ENCODE results near the gene HTD2.
A peak's percentile ranks its signal among the peaks of the same experiment; 100 is the strongest.
"Not testable (repeated sequence)": the region's sequence is repeated elsewhere in the genome, so short reads cannot be mapped to it uniquely, and the experiment has no call there.

Gene HTD2

DNA sequence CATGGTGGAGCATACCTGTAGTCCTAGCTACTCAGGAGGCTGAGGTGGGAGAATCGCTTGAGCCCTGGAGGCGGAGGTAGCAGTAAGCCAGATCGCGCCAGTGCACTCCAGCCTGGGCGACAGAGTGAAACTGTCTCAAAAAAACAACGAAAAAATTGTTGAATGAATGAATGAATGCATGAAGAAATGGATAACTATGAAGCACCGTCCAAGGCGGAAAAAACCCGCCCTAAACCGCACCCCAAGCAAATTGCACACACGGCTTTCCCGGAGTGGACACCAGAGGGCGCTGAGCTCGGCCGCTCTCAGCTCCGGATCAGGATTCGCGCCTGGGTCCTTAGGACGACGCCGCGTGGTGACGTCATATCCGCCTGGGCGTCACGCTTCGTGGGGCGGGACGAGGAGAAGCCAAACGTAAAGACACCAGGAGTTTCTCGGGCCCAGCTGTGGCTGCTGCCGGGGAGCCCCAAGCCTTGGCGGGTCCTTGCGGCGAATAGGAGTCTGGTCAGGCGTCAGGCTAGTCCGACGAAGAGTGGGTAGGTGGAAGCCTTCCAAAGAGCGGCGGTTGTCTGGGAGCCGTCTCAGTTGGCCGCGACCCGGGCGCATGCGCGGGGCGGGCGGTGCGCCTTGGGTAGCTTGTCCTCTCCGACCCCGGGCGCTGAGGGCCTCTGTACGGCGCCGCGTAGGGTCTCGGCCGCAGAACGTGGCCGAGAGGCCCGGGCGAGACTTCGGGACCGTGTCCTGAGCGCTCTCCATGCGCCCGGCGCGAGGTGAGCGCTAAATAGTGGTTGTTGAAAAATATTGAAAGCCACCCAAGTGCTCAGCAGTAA is at the start of gene HTD2, which contains the start of gene RPP14:
TSS of gene HTD2 (plus strand) at position 639 of the 830 bp plus-strand sequence. CDS start 11,094 bp downstream, outside the sequence.
TSS of gene RPP14 (plus strand) at position 364 of the 830 bp plus-strand sequence. CDS start 4,085 bp downstream, outside the sequence.
- DNase-seq (ENCODE audit: low spot score), result peak; percentile 96

DNA sequence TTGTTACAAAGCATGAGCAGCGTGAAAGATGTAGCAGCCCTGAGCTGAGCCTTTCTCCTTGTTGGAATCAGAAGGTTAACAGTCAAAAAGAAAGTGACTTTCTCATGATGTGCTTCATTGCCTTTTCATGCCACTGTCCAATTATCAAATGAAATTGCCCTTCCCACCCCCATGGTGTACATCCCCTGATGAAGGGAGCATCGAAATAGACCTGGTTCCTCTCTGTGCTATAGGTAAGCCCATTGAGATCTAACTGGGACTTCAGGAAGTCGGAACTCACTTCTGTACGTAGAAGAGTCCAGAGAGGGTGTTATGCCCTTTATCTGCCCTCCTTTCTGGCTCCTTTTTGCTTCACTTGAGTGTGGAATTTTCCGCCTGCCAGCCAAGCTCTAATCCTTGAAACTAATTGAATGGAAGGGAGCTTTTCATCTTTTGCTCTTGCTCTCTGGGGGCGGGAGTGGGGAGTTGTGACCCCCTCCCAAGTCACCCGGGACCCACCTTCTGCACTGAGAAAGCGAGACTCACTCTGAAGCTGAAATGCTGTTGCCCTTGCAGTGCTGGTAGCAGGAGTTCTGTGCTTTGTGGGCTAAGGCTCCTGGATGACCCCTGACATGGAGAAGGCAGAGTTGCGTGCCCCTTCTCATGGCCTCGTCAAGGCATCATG is 47.8 kb upstream of the HTD2 start:
- DNase-seq (ENCODE audit: low spot score), result no peak

DNA sequence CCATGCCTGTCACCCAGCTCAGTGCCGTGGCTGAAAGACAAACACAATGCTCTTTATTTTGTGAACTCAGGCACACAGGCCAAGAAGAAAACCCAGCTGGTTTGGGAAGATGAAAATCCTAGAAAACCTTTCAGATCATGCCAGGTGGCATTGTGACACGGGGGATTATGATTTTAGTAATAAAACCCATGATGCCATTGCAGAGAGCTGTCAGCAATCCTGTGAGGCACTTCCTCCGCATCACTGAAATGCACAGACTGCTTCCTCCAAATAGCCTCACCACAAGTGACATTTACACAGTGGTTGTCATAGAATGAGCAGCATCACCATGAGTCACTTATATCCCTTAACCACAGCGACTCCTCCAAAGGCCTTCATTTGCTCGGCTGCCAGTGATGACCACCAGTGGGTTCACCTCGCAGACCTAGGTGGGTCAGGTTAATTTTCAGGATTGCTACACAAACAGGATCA is 46.0 kb upstream of the HTD2 start:
- DNase-seq (ENCODE audit: low spot score), result peak; percentile 73

DNA sequence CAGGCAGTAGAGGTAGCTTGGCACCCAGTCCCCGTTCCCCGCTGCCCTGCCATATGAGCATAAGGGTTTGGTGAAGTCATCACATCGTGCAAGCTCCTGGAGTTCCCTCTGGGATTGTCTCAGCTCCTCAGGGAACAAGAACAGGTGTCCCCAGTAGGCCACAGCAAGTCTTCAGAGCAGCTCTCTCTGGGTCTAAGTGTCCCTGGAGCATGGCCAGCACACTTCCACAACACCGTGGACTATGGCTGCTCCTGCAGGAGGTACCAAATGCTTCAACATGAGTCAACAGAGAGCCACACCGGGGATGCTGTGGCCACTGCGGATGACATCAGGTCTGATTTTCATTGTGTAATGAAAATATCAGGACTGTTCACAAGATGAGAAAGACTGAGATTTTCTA is 45.6 kb upstream of the HTD2 start:
- no peak for DNase-seq (ENCODE audit: low spot score)

DNA sequence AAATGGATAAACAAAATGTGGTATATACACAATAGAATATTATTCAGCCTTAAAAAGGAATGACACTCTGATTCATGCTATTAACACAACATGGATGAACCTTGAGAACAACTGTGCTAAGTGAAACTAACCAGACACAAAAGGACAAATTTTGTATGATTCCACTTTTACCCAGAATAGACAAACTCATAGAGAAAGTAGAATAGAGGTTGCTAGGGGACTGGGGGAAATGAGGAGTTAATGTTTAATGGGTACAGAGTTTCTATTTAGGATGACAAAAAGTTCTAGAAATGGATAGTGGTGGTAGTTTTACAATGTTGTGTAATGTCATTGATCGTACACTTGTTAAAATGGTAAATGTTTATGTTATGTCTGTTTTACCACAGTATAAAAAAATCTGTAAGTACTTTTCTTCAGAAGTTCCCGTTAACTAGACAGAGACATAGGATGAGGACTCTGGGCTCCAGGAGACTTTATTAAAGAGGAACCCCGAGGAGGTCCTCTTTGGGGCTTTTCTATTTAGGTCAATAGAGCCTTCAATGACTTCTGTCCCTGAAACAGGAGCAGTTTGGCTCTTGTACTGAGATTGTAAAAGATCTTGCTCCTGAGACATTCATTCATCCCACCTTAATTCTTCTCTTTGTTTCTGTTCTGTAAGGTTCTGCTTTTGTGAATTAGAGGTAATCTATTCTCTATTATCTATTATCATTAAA is 44.2 kb upstream of the HTD2 start:
- no peak for DNase-seq (ENCODE audit: low spot score)

- peak; percentile 50 for DNase-seq (ENCODE audit: low spot score)
Observed at GRCh38 chr3:58266577-58266976, 39.7 kb upstream of the HTD2 start.

- not testable (repeated sequence) for DNase-seq (ENCODE audit: low spot score)
Observed at GRCh38 chr3:58267543-58267942, 38.8 kb upstream of the HTD2 start.

DNA sequence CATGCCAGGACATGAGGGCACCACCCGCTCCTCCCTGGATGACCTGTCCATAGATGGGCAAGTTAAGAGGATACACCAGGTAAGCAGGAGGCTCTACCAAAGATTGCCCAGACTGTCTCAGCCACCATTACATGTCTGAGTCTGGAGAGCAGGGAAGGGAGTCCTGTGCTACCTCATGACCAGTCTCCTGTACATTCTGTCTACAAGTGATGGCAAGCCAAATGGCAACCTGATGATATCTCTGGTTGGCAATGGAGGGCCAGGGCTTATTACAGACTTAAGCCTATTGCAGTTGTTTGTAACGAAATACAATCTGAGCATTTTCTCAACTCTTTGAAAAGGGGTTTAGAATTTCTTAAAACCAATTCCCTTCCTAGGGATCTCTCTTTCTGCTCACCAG is 37.0 kb upstream of the HTD2 start:
- DNase-seq (ENCODE audit: low spot score), result no peak

GRCh38 chr3:58270485-58270884 is 35.8 kb upstream of the HTD2 start:
- DNase-seq (ENCODE audit: low spot score), result no peak

- DNase-seq (ENCODE audit: low spot score), result no peak
Observed at GRCh38 chr3:58271901-58272501, 34.3 kb upstream of the HTD2 start.

DNA sequence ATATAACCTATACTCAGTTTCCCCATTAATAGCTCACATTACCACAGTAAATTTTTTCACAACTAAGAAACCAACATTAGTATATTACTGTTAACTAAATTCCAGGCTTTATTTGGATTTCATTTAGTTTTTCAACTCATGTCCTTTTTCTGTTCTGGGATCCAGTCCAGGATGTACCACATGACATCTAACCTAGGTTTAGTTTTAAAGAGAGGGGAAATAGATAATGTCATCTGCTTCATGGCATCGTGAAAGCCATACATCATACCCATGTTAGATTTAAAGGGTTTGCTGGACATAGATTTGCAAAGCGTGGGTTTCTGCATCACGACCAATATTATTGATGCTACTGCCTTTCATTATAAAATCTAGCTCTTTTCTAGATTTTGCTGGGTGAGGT is 33.4 kb upstream of the HTD2 start:
- DNase-seq (ENCODE audit: low spot score), result no peak

DNA sequence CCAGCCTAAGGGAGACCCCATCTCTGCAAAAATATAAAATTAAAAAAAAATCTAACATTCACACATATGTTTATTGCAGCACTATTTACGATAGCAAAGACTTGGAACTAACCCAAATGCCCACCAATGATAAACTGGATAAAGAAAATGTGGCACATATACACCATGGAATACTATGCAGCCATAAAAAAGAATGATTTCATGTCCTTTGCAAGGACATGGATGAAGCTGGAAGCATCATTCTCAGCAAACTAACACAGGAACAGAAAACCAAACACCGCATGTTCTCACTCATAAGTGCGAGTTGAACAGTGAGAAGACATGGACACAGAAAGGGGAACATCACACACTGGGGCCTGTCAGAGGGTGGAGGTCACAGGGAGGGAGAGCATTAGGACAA is 33.0 kb upstream of the HTD2 start:
- DNase-seq (ENCODE audit: low spot score), result not testable (repeated sequence)

DNA sequence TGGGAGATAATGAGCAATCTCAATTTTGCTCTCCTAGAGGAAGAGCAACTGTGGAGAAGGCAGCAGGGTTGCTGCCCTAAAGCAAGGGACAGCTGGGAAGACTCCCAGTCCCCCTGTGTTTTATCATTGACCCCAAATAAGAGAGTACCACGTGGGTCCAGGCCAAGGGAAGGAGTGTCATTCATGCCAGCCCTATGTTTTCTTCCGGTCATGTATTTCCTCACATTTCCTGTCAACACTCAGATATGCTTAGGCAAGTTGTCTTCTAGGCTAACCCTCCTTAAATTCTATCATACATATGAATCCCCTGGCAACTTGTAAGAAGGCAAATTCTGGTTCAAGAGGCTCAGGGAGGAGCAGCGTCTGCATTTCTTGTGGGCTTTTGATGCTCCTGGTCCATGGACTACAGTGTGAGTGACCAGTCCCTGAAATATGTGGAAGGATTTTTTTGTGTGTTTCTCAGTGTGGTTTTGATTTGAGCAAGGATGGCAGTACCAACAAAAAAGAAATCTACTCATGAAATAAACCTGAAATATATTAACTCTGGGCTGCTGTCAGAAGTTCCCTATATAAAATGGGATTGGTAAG is 32.2 kb upstream of the HTD2 start:
- no peak for DNase-seq (ENCODE audit: low spot score)

DNA sequence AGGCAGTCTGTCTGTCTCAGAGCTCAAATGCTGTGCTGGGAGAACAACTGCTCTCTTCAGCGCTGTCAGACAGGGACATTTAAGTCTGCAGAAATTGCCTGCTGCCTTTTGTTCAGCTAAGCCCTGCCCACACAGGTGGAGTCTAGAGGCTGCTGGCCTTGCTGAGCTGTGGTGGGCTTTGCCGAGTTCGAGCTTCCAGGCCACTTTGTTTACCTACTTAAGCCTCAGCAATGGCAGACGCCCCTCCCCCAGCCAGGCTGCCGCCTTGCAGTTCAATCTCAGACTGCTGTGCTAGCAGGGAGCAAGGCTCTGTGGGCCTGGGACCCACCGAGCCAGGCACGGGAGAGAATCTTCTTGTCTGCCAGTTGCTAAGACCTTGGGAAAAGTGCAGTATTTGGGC is 25.3 kb upstream of the HTD2 start:
- DNase-seq (ENCODE audit: low spot score), result no peak

GRCh38 chr3:58285334-58285733 is 21.0 kb upstream of the HTD2 start:
- no peak for DNase-seq (ENCODE audit: low spot score)

DNA sequence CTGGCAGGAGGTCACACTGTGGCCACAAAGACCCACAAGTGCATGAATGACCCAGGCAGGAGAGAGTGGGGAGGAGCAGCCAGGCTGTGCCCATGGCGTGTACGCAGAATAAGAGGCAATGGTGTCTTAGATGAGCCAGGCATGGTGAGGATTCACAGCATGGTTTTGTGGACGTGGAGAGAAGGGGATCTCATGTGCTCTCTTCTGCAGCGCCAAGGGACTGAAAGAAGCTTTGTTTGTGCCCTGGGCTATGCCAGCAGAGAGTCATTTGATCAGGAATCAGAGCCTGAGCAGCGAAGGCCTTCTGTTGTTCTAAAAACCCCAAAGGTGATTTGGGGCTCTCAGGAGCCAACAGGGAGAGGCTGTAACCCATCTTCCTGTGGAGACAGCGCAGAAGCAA is 19.0 kb upstream of the HTD2 start:
- peak; percentile 94 for DNase-seq (ENCODE audit: low spot score)

GRCh38 chr3:58288011-58288728 is 18.1 kb upstream of the HTD2 start:
- DNase-seq (ENCODE audit: low spot score), result no peak

DNA sequence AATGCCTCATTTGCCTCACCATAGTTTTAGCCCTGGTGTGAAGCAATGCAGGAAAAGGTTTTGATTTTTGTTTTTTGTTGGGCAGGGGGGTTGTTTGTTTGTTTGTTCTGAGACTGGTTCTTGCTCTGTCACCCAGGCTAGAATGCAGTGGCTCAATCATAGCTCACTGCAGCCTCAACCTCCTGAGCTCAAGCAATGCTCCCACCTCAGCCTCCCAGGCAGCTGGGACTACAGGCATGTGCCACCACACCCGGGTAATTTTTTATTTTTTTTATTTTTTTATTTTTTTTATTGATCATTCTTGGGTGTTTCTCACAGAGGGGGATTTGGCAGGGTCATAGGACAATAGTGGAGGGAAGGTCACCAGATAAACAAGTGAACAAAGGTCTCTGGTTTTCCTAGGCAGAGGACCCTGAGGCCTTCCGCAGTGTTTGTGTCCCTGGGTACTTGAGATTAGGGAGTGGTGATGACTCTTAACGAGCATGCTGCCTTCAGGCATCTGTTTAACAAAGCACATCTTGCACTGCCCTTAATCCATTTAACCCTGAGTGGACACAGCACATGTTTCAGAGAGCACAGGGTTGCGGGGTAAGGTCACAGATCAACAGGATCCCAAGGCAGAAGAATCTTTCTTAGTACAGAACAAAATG is 17.2 kb upstream of the HTD2 start:
- DNase-seq (ENCODE audit: low spot score), result not testable (repeated sequence)

GRCh38 chr3:58290446-58290845 is 15.9 kb upstream of the HTD2 start:
- DNase-seq (ENCODE audit: low spot score), result not testable (repeated sequence)

DNA sequence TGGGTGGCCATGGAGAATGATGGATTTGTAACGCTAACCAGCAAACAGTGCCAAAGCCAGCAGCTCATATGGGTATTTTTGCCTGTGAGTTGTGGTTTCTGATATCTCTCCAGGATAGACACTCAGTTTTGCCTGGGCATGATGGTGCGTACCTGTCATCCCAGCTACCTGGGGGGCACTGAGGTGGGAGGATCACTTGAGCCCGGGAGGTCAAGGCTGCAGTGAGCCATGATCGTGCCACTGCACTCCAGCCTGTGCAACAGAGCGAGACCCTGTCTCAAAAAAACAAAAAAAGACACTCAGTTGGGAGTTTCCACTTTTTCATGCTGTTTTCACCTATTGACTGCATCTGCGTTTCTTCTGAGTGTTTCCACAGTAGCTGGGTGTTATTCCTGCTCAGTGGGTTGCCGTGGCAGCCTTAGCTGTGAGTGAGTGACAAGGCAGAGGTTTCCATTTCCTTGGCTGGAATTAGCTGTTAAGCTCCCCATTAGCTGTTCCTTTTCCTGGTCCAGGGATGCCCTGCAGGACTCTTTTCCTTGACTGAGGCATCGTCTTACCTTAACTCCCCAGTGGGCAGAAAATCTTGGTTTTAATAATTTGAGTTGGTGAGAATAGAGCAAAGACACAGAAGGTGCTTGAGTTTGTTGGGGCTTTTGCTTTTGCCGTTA is 14.5 kb upstream of the HTD2 start:
- DNase-seq (ENCODE audit: low spot score), result no peak

All from globus pallidus (tissue), 1 donor.